GM04504 (cell line): ENCODE data around the gene CCSER1.

Source experiments
- DNase-seq: peaks from one replicate; pipeline ENCODE4 v3.0.0-alpha.2; 2012; ENCODE audit warnings: low read depth

Gene CCSER1

GRCh38 chr4:90570615-90571014 lies 443.4 kb downstream of the CCSER1 start:
- DNase-seq: no peak

GRCh38 chr4:90572996-90573395 lies 445.8 kb downstream of the CCSER1 start:
- DNase-seq: no peak

GRCh38 chr4:90575371-90575770 lies 448.2 kb downstream of the CCSER1 start:
- no peak for DNase-seq

GRCh38 chr4:90580326-90580725 lies 453.1 kb downstream of the CCSER1 start:
- no peak for DNase-seq

- no peak for DNase-seq
Observed at GRCh38 chr4:90582087-90582486, 454.9 kb downstream of the CCSER1 start.

GRCh38 chr4:90584051-90584450 lies 456.9 kb downstream of the CCSER1 start:
- DNase-seq: no peak

GRCh38 chr4:90585961-90586360 lies 458.8 kb downstream of the CCSER1 start:
- no peak for DNase-seq

- DNase-seq: no peak
Observed at GRCh38 chr4:90586799-90587198, 459.6 kb downstream of the CCSER1 start.

- DNase-seq: no peak
Observed at GRCh38 chr4:90597927-90598326, 470.7 kb downstream of the CCSER1 start.

- DNase-seq: no peak
Observed at GRCh38 chr4:90598741-90599140, 471.5 kb downstream of the CCSER1 start.

GRCh38 chr4:90602726-90603125 lies 475.5 kb downstream of the CCSER1 start:
- no peak for DNase-seq

- DNase-seq: no peak
Observed at GRCh38 chr4:90603540-90603939, 476.3 kb downstream of the CCSER1 start.

GRCh38 chr4:90606781-90607180 lies 479.6 kb downstream of the CCSER1 start:
- DNase-seq: no peak

- DNase-seq: no peak
Observed at GRCh38 chr4:90614371-90614770, 487.2 kb downstream of the CCSER1 start.

- no peak for DNase-seq
Observed at GRCh38 chr4:90621080-90621479, 493.9 kb downstream of the CCSER1 start.

- DNase-seq: no peak
Observed at GRCh38 chr4:90624781-90625180, 497.6 kb downstream of the CCSER1 start.

- DNase-seq: no peak
Observed at GRCh38 chr4:90641861-90642599, 514.8 kb downstream of the CCSER1 start.

GRCh38 chr4:90643156-90643555 lies 516.0 kb downstream of the CCSER1 start:
- DNase-seq: no peak

- no peak for DNase-seq
Observed at GRCh38 chr4:90648311-90648710, 521.1 kb downstream of the CCSER1 start.

- DNase-seq: no peak
Observed at GRCh38 chr4:90648791-90649190, 521.6 kb downstream of the CCSER1 start.

GRCh38 chr4:90660672-90661071 lies 533.5 kb downstream of the CCSER1 start:
- DNase-seq: no peak

GRCh38 chr4:90670183-90670582 lies 543.0 kb downstream of the CCSER1 start:
- DNase-seq: no peak

- DNase-seq: no peak
Observed at GRCh38 chr4:90689739-90690138, 562.5 kb downstream of the CCSER1 start.

- DNase-seq: no peak
Observed at GRCh38 chr4:90695411-90695810, 568.2 kb downstream of the CCSER1 start.
